Suprapubic skin (tissue), 4 donors: ENCODE data around the gene LBHD2.

ENCODE experiments used
- EP300 ChIP-seq: sonication (generic); formaldehyde crosslinking; IDR thresholded peaks from one replicate; pipeline ENCODE4 v1.6.1; 2017; ENCODE audit warnings: antibody characterized with exemption
- POLR2AphosphoS5 ChIP-seq, 3 donors: sonication (generic); formaldehyde crosslinking; IDR thresholded peaks; one replicate each; pipeline ENCODE4 v1.6.1; 2017; ENCODE audit warnings: antibody characterized with exemption in 3 of 3
- TF ChIP-seq, protein P1 (sequence below), 2 donors: fragments of 200-600 bp in 1 of 2; fragments of 450-650 bp in 1 of 2; sonication (generic) in 1 of 2; IDR thresholded peaks; one replicate each; pipeline ENCODE4 v1.5.1; 2016 to 2019; ENCODE audit warnings: antibody characterized with exemption in 2 of 2, mild to moderate bottlenecking in 1 of 2, moderate library complexity in 1 of 2

DNA sequence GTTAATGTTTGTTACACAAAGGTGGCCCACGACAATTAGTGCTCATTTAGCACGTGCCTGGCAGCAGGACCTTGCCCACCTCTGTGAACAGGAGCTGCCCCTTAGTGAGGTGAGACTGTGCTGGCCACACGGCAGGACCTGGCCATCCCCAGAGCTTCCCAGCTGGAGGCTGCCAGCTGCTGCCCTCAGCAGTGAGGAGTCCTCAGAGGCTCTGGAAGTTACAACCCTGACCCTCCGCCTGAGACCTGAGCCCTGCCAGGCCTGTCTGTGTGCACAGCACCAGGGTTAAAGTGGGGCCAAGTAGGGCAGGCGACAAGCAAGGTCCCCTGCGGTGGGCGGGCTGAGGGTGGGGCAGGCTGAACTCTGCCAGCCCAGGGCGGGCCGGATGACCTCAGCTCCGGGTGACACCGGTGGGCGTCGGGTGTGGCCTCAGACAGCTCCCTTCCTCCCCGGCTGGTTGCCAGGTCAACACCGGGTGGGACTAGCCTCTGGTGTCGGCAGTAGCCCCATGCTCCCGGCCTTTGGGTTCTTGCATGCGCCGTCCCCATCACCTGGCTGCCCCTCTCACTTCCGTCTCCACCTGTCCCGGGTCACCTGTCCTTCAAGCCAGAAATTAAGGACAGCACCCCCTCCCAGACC is 9.2 kb upstream of the LBHD2 start:
- TF ChIP-seq EP300 (no peak), POLR2AphosphoS5 (IDR thresholded peaks at IDR 0.05) (no peak)
- TF ChIP-seq, protein P1, sequence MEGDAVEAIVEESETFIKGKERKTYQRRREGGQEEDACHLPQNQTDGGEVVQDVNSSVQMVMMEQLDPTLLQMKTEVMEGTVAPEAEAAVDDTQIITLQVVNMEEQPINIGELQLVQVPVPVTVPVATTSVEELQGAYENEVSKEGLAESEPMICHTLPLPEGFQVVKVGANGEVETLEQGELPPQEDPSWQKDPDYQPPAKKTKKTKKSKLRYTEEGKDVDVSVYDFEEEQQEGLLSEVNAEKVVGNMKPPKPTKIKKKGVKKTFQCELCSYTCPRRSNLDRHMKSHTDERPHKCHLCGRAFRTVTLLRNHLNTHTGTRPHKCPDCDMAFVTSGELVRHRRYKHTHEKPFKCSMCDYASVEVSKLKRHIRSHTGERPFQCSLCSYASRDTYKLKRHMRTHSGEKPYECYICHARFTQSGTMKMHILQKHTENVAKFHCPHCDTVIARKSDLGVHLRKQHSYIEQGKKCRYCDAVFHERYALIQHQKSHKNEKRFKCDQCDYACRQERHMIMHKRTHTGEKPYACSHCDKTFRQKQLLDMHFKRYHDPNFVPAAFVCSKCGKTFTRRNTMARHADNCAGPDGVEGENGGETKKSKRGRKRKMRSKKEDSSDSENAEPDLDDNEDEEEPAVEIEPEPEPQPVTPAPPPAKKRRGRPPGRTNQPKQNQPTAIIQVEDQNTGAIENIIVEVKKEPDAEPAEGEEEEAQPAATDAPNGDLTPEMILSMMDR (IDR thresholded peaks at IDR 0.05) = no peak
